Raji (cell line): Measurements from ENCODE around the gene CDH4.

ENCODE experiments used
- POLR2A ChIP-seq: IDR thresholded peaks from 2 replicates; pipeline ENCODE4 v1.6.1; 2011; ENCODE audit warnings: low read depth, low read length, control low read depth; ENCODE audit not compliant: insufficient read depth

CDH4 gene

DNA sequence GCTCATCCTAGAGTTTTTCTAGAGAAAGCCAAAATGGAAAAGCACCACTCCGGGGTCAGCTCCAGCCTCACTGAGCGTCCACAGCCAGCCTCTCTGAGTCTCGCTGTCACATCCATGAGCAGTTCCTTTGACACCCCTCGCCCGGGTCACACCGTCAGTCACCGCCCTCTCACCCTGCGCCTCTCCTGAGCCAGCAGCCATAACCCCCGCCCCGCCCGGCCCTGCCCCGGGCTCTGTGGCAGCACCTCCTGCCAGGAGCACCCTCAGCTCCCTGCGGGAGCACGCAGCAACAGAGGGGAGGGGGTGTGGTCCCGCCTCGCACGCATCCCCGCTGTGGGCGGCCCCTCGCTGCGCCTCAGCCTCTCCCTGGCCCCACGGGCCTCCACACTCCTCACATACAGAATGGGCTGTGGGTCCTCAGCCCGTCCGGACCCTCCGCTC lies 545.9 kb downstream of the CDH4 start:
- TF ChIP-seq POLR2A = no peak

GRCh38 chr20:61798632-61799031 lies 546.6 kb downstream of the CDH4 start:
- TF ChIP-seq POLR2A = no peak

DNA sequence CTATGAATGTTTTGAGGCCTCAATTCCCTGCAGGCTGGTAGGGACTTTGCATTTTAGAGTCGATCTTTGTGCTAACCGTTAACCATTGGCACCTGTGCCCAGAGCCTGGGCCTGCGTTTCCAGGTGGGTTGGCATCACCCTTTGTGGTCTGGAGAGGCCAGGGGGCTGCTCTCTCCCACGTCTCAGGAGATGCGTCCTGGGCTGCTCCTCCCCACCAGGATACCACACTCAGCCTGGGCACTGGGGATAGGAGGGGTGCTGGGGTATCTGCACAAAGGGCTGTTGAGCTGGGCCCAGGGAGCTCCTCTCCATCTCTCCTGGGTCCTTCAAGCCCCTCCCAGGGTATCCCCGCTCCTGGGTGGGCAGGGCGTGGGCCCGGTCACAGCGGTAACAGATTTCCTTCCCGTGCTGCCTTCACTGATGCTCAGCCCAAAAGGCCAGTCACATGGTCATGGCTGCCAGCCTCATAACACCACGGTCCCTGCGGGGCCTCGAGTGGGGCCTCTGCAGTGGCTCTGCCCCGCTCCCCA lies 547.4 kb downstream of the CDH4 start:
- TF ChIP-seq POLR2A = no peak

DNA sequence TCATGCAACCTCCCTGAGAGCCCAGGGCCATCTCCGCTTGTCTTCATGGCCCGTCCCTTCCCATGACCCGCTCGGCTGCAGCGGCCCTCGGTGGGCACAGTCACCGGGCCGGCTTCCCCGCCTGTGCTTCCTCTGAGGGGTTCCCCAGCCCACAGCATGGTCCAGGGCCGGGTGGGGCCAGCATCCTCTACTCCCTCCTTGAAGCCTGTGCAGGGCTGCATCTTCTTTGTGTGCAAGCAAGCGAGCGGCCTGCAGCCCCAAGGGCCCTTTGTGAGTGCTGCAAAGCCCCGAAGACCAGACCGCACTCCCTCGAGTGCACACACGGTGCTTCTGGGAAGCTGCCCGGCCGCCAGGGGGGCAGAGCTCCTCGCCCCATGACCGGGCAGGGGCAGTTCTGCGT lies 547.9 kb downstream of the CDH4 start:
- TF ChIP-seq POLR2A = no peak

DNA sequence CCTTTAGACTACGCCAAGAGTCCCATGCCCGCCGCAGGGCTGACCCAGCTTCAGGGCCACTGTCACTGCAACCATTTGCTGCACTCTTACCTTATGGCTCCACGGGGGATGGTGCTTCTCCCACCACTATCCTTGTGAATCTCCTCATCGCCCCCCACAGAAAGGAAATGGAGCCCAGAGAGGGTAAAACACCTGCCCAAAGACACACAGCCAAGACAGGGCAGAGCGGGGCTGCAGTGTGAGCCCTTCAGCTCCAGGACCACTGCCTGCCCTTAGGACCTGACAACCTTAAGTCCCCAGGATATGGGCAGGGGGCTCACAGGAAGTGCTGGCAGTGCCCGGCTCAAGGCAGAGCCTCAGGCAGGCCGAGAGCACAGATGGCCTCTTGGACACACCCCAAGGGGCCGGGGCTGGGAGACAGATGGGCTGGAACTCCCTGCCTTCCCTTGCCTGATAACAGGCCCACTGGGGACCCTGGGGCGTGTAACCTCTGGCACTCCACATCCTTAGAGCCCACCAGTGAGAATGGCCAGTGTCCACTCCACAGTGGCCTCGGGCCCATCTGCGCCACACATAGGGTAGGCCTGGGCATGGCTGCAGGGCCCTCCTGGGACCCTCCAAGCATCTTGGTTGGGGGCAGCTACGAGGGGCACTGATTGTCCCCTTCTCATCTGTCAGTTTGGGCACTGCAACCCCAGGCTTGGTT lies 548.5 kb downstream of the CDH4 start:
- no peak for TF ChIP-seq POLR2A

DNA sequence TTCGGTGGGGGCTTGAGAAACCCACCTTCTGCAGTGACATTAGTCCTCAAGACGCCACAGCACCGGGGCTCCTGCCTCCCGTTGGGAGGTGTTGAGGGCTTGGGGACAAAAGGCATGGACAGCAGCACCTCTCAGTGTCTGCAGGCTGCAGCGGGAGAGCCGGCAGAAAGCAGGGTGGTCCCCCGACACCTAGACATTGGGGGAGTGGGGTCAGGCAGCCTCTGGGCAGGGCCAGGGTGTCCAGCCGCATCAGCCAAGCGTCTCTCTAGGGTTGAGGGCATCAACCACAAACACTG lies 549.0 kb downstream of the CDH4 start:
- TF ChIP-seq POLR2A = no peak

- TF ChIP-seq POLR2A = no peak
These were observed 549.4 kb downstream of the CDH4 start for GRCh38 chr20:61801428-61801827.

- no peak for TF ChIP-seq POLR2A
These were observed 549.9 kb downstream of the CDH4 start for GRCh38 chr20:61801857-61802442.

- TF ChIP-seq POLR2A = no peak
These were observed 550.8 kb downstream of the CDH4 start for GRCh38 chr20:61802721-61803311.

DNA sequence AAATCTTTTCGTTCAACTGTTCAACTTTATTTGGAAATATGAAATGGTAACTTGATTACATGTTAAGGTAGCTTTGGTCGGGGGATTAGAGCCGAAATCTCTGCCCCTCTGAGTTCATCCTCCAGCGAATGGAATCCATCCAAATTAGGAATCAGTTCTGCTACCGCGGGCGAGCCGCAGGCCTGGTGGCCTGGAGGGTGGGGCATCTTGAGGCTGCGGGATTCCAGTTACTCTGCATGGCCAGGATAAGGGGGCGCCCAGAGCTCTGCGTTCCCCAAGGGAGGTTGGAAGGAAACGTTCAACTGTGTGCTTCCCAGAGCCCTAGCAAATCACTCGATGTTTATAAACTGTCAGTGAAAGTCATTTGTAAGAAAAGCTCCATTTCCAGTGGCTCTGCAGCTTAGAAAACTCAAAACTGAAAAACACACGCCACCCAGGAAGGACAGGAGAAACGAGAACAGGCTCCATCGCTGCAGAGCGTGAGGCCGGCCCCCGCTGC lies 551.4 kb downstream of the CDH4 start:
- no peak for TF ChIP-seq POLR2A

DNA sequence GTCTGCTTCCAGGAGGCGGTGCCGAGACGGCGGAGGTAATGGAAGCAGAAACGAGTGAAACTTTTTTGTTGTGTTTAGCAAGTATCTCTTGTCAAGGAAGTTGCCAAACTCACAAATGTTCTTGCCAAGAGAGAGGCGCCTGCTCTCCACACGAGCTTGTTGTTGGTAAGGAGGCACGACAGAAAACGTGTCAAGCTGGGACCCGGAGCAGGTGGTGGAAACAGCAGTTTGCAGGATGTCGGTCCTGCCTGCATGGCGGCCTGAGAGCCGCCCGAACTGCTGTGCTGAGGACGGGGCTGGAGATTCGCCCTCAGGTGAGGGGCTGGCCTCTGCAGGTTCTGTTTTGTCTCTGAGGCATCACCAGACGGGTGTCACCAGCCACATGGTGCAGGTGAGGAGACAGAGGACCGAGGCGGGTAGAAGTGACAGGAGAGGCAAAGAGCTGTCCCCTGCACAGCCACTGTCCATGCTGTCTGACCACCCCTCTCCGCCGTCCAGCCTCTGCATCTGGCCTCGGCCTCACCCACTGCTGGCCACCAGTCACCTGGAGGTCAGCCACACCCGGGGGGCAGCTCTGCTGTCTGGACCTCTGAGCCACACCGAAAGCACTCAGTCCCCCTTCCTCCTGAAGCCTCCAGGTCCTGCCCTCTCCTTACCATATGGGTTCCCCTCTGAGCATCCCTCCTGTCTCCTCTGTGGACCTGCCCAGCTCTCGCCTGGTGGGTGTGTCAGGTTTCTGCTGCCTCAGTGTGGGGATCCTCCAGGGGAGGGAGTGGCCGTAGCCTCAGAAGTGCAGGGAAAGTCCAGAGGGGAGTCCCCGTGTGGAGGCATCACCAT lies 552.1 kb downstream of the CDH4 start:
- no peak for TF ChIP-seq POLR2A

DNA sequence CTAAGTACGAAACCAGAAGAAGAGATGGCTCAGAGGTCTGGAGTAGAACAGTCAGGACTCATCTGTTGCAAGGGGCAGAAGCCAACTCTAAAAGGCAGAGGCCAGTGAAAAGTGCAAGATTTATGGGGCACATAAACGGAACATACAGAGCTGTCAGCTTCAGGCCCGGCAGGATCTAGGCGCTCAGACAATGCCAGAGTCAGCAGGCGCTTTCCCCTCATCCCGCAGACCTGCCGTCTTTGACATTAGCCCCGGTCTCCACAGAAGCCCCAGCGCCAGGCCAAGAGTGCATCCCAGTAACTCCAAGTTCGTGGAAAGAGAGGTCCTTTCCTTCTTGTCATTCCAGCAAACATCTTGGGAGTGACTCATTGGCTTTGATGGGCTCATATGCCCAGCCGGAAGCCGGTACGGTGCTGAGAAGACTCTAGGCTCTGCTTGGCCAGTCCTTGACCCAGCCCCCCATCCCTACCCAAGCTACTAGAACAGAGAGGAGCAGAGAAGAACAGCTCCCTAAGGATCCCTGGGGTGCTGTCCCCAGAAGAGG lies 552.8 kb downstream of the CDH4 start:
- no peak for TF ChIP-seq POLR2A

GRCh38 chr20:61805365-61805764 lies 553.3 kb downstream of the CDH4 start:
- TF ChIP-seq POLR2A = no peak

GRCh38 chr20:61805781-61806180 lies 553.7 kb downstream of the CDH4 start:
- TF ChIP-seq POLR2A = no peak

GRCh38 chr20:61806314-61806713 lies 554.3 kb downstream of the CDH4 start:
- no peak for TF ChIP-seq POLR2A
